Thymus (tissue), 11 donors: ENCODE measurements around the gene CXCL8. TPM values are rescaled to one million over a fixed set of nuclear protein-coding genes. Genes with fewer than 3 reads are reported as not detected.

ENCODE experiments used
- DNase-seq, 9 donors: peaks; one replicate each; pipeline ENCODE4 v3.0.0-alpha.2; 2013; ENCODE audit warnings: low spot score in 9 of 9, low read depth in 6 of 9, missing footprints in 1 of 9
- H3K27ac ChIP-seq, 2 donors: one replicate each; pipeline ENCODE4 v1.5.1; 2013; ENCODE audit warnings: control low read depth in 1 of 2, low read depth in 1 of 2, low read length in 1 of 2, mild to moderate bottlenecking in 1 of 2, moderate library complexity in 1 of 2
- H3K27me3 ChIP-seq, 2 donors: one replicate each; pipeline ENCODE4 v1.5.1; 2013; ENCODE audit warnings: low read length in 1 of 2; ENCODE audit not compliant: control insufficient read depth in 2 of 2, insufficient read depth in 1 of 2
- H3K36me3 ChIP-seq, 2 donors: one replicate each; pipeline ENCODE4 v1.5.1; 2013; ENCODE audit warnings: low read length in 1 of 2, mild to moderate bottlenecking in 1 of 2, moderate library complexity in 1 of 2; ENCODE audit not compliant: control insufficient read depth in 2 of 2, insufficient read depth in 2 of 2
- H3K4me1 ChIP-seq, 2 donors: one replicate each; pipeline ENCODE4 v1.5.1; 2013; ENCODE audit warnings: low read length in 2 of 2; ENCODE audit not compliant: control insufficient read depth in 2 of 2, insufficient read depth in 2 of 2
- H3K4me3 ChIP-seq, 2 donors: one replicate each; pipeline ENCODE4 v1.5.1; 2013; ENCODE audit warnings: low read length in 2 of 2, control low read depth in 1 of 2, mild to moderate bottlenecking in 1 of 2
- H3K9me3 ChIP-seq, 2 donors: one replicate each; pipeline ENCODE4 v1.5.1; 2013; ENCODE audit warnings: low read length in 1 of 2, mild to moderate bottlenecking in 1 of 2; ENCODE audit not compliant: control insufficient read depth in 2 of 2, insufficient read depth in 1 of 2
- WGBS: extraction: QIAGEN DNeasy Blood & Tissue Kit; methylation state at CpG from one replicate; pipeline ENCODE4 v1.1.7; 2013; 5-methylcytosine and 5-hydroxymethylcytosine counted together
- polyA plus RNA-seq: library from polyadenylated mRNA; stranded (reverse); fragments of 200-250 nt; gene quantifications from one replicate; pipeline ENCODE4 v1.2.3, GENCODE V29; 2013
- total RNA-seq: library from RNA; stranded (reverse); fragments of 120-200 nt; gene quantifications from one replicate; pipeline ENCODE4 v1.2.4, GENCODE V29; 2013
- donor health status: healthy.

The CXCL8 gene
- total and polyA plus RNA-seq, 2 donors: 3.7 to 11.0 TPM

DNA sequence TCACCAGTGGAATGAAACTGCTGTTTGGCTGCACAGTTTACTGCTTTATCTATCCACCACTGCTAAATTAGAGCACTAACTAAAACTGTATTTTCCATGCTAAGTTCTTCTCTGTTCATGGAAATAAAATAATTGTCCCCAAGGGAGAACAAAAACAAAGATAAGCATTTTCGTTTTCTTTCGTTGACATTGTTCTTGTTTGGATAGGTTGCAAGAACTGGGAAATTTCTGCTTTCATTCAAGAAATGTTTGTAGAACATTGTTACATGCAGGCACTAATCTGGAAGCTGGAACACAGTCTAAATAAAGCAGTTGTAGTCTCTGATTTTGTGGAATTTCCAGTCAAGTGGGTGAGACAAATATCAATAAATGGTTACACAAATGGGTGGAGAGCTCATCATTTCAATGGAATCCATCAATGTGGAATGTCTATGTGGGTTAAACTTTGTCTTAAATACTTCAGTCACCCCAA, 5.8 kb upstream of the CXCL8 start:
- WGBS: 93% methylated on average over 2 of the region's 2 CpGs
- no peak overlapping the region for H3K27ac ChIP-seq
- H3K4me1 ChIP-seq: peaks cover 0 to 4% of the 10 kb centered on the region in 2 donors
- H3K36me3 ChIP-seq: no peaks in the 10 kb centered on the region
- no peak for DNase-seq
- H3K9me3 ChIP-seq: no peaks in the 10 kb centered on the region
- H3K4me3 ChIP-seq: no peak overlapping the region
- H3K27me3 ChIP-seq: no peaks in the 10 kb centered on the region

DNA sequence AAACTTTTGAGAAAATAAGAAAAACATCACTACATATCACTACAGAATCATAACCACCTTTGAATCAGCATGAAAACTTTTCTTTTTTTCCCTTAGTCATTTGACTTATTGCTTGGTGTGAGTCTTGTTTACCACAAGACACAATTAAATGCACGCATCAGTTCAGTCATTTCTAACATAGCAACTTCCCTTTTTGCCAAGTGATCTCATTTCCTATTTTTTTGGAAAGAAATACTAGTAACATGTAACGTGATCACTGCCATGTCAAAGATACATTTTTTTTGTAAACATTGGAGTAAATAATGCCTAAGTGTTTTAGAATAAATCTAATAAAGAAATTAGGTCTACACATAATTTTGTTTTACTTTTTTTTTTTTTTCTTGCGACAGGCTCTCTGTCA, 5.1 kb upstream of the CXCL8 start:
- H3K4me3 ChIP-seq: no peak overlapping the region
- WGBS: 41% methylated on average over 3 of the region's 3 CpGs
- no peak overlapping the region for H3K27ac ChIP-seq

DNA sequence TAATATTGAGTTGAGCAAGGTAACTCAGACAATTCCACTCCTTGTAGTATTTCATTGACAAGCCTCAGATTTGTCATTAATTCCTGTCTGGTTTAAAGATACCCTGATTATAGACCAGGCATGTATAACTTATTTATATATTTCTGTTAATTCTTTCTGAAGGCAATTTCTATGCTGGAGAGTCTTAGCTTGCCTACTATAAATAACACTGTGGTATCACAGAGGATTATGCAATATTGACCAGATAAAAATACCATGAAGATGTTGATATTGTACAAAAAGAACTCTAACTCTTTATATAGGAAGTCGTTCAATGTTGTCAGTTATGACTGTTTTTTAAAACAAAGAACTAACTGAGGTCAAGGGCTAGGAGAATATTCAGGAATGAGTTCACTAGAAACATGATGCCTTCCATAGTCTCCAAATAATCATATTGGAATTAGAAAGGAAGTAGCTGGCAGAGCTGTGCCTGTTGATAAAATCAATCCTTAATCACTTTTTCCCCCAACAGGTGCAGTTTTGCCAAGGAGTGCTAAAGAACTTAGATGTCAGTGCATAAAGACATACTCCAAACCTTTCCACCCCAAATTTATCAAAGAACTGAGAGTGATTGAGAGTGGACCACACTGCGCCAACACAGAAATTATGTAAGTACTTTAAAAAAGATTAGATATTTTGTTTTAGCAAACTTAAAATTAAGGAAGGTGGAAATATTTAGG, 821 bp downstream of the CXCL8 start:
- Histone ChIP-seq H3K4me1 (peaks cover 0 to 3% of the 10 kb centered on the region in 2 donors), H3K9me3 (no peaks in the 10 kb centered on the region), H3K36me3 (no peaks in the 10 kb centered on the region), H3K27me3 (no peaks in the 10 kb centered on the region), H3K27ac (no peak overlapping the region), H3K4me3 (no peak overlapping the region)
- DNase-seq: no peak
- WGBS: 56% methylated on average over 2 of the region's 2 CpGs

More for the DNA sequence above, 5.1 kb upstream of the CXCL8 start:
- peak in 1 of 9 donors; percentile 29 for DNase-seq
- H3K9me3 ChIP-seq: no peaks in the 10 kb centered on the region
- no peaks in the 10 kb centered on the region for H3K27me3 ChIP-seq
- no peaks in the 10 kb centered on the region for H3K36me3 ChIP-seq
- peaks cover 0 to 4% of the 10 kb centered on the region in 2 donors for H3K4me1 ChIP-seq

- Histone ChIP-seq H3K27me3 (no peaks in the 10 kb centered on the region), H3K27ac (no peak overlapping the region), H3K4me3 (no peak overlapping the region), H3K36me3 (no peaks in the 10 kb centered on the region), H3K9me3 (no peaks in the 10 kb centered on the region), H3K4me1 (peaks cover 0 to 3% of the 10 kb centered on the region in 2 donors)
- WGBS: 96% methylated on average over 1 of the region's 1 CpG
- DNase-seq: no peak
Observed at GRCh38 chr4:73741750-73742489, 1.6 kb downstream of the CXCL8 start.

DNA sequence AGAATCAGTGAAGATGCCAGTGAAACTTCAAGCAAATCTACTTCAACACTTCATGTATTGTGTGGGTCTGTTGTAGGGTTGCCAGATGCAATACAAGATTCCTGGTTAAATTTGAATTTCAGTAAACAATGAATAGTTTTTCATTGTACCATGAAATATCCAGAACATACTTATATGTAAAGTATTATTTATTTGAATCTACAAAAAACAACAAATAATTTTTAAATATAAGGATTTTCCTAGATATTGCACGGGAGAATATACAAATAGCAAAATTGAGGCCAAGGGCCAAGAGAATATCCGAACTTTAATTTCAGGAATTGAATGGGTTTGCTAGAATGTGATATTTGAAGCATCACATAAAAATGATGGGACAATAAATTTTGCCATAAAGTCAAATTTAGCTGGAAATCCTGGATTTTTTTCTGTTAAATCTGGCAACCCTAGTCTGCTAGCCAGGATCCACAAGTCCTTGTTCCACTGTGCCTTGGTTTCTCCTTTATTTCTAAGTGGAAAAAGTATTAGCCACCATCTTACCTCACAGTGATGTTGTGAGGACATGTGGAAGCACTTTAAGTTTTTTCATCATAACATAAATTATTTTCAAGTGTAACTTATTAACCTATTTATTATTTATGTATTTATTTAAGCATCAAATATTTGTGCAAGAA, 2.3 kb downstream of the CXCL8 start:
- WGBS: 99% methylated on average over 2 of the region's 2 CpGs
- H3K27ac ChIP-seq: no peak overlapping the region
- H3K36me3 ChIP-seq: no peaks in the 10 kb centered on the region
- H3K4me3 ChIP-seq: no peak overlapping the region
- no peak for DNase-seq
- no peaks in the 10 kb centered on the region for H3K27me3 ChIP-seq
- H3K9me3 ChIP-seq: no peaks in the 10 kb centered on the region
- H3K4me1 ChIP-seq: peaks cover 0 to 3% of the 10 kb centered on the region in 2 donors

DNA sequence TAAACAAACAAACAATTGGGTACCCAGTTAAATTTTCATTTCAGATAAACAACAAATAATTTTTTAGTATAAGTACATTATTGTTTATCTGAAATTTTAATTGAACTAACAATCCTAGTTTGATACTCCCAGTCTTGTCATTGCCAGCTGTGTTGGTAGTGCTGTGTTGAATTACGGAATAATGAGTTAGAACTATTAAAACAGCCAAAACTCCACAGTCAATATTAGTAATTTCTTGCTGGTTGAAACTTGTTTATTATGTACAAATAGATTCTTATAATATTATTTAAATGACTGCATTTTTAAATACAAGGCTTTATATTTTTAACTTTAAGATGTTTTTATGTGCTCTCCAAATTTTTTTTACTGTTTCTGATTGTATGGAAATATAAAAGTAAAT, 2.9 kb downstream of the CXCL8 start:
- no peak overlapping the region for H3K4me3 ChIP-seq
- WGBS: 95% methylated on average over 1 of the region's 1 CpG
- peaks cover 0 to 3% of the 10 kb centered on the region in 2 donors for H3K4me1 ChIP-seq
- H3K27ac ChIP-seq: no peak overlapping the region
- H3K27me3 ChIP-seq: no peaks in the 10 kb centered on the region
- H3K9me3 ChIP-seq: no peaks in the 10 kb centered on the region
- H3K36me3 ChIP-seq: no peaks in the 10 kb centered on the region
- no peak for DNase-seq

- Histone ChIP-seq H3K4me3 (no peak overlapping the region), H3K27ac (no peak overlapping the region), H3K27me3 (no peaks in the 10 kb centered on the region), H3K36me3 (no peaks in the 10 kb centered on the region), H3K9me3 (no peaks in the 10 kb centered on the region), H3K4me1 (peaks cover 0 to 3% of the 10 kb centered on the region in 2 donors)
- DNase-seq: no peak
- WGBS: 97% methylated on average over 3 of the region's 3 CpGs
Observed at GRCh38 chr4:73743795-73744194, 3.4 kb downstream of the CXCL8 start.

- H3K4me3 ChIP-seq: no peak overlapping the region
- H3K27me3 ChIP-seq: no peaks in the 10 kb centered on the region
- no peak overlapping the region for H3K27ac ChIP-seq
- no peaks in the 10 kb centered on the region for H3K36me3 ChIP-seq
- H3K9me3 ChIP-seq: no peaks in the 10 kb centered on the region
- no peak for DNase-seq
- H3K4me1 ChIP-seq: peaks cover 0 to 3% of the 10 kb centered on the region in 2 donors
- 87% methylated on average over 5 of the region's 5 CpGs for WGBS
Observed at GRCh38 chr4:73744203-73744602, 3.8 kb downstream of the CXCL8 start.

- Histone ChIP-seq H3K4me3 (no peak overlapping the region), H3K27me3 (no peaks in the 10 kb centered on the region), H3K4me1 (no peaks in the 10 kb centered on the region), H3K36me3 (no peaks in the 10 kb centered on the region), H3K9me3 (no peaks in the 10 kb centered on the region), H3K27ac (no peak overlapping the region)
- DNase-seq: no peak
Observed at GRCh38 chr4:73750730-73751129, 10.4 kb downstream of the CXCL8 start.
